Skeletal muscle satellite cell (primary cell): ENCODE results near the gene WDR86. TPM values are rescaled to one million over a fixed set of nuclear protein-coding genes. Genes with fewer than 3 reads are reported as not detected.

Source experiments
- H3K27me3 ChIP-seq: 2 replicates; pipeline ENCODE4 v1.7.0; 2013; ENCODE audit warnings: low read length; ENCODE audit not compliant: control insufficient read depth, insufficient read depth
- H3K36me3 ChIP-seq: 2 replicates; pipeline ENCODE4 v1.7.0; 2013; ENCODE audit warnings: mild to moderate bottlenecking, control low read depth, low read length; ENCODE audit not compliant: insufficient read depth
- H3K4me1 ChIP-seq: 2 replicates; pipeline ENCODE4 v1.7.0; 2013; ENCODE audit warnings: low read length; ENCODE audit not compliant: control insufficient read depth, insufficient read depth
- H3K4me2 ChIP-seq: 2 replicates; pipeline ENCODE4 v1.7.0; 2013; ENCODE audit warnings: mild to moderate bottlenecking, low read length
- H3K4me3 ChIP-seq: 2 replicates; pipeline ENCODE4 v1.7.0; 2013; ENCODE audit warnings: low read length
- H3K9ac ChIP-seq: 2 replicates; pipeline ENCODE4 v1.7.0; 2013; ENCODE audit warnings: mild to moderate bottlenecking, low read depth, low read length, moderate library complexity
- H3K9me3 ChIP-seq: replicated peaks from 2 replicates; pipeline ENCODE4 v1.7.0; 2013; ENCODE audit warnings: mild to moderate bottlenecking, control low read depth, low read length
- total RNA-seq: library from RNA; depleted of rRNA; stranded (reverse); fragments of >200 nt; gene quantifications from 2 replicates; pipeline ENCODE4 v1.2.3, GENCODE V29; 2012; rRNA removed

The WDR86 gene, protein sequence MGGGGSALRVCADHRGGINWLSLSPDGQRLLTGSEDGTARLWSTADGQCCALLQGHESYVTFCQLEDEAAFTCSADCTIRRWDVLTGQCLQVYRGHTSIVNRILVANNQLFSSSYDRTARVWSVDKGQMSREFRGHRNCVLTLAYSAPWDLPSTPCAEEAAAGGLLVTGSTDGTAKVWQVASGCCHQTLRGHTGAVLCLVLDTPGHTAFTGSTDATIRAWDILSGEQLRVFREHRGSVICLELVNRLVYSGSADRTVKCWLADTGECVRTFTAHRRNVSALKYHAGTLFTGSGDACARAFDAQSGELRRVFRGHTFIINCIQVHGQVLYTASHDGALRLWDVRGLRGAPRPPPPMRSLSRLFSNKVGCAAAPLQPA
- 2.0 TPM in 1 of 2 replicates, not detected in the other for total RNA-seq

DNA sequence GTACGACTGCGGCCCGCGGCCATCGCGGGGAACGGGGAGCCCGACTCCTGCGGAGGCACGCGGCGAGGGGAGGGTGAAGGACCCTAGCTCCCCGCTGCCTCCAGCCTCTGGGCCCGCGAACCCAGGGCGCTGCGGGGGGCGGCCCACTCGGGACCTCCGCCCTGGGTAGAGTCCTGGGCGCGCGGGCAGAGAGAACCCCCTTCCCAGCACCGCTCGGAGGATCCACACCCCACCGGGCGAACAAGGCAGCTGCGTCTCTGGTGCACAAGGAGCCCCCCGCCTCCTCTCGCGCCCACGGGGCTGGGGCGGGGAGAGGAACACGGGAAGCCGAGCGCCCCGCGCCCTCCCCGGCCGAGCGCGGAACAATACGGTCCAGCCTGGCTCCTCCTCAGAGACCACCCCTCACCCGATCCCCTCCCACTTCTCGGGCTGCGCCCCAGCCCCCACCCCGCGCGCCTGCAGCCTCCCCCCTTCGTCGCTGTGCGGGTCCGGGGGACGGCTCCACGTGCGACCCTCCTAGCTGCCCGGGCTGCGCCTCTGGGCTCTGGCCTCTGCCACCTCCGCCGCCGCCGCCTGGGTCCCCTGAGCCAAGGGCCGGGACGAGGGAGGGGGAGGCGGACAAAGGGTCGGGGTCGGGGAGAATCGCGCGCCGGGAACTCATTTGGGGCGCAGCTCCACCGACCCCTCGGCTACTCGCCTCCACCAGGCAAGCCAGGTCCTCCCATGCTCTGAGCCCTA, at the start of gene WDR86:
Gene WDR86 (minus strand): TSS at position 372 of the 738 bp plus-strand sequence. CDS start 449 bp downstream, outside the sequence.
- Histone ChIP-seq H3K4me1 (no peaks in the 10 kb centered on the region), H3K9me3 (no peaks in the 10 kb centered on the region), H3K27me3 (peaks cover 78% of the 10 kb centered on the region), H3K36me3 (no peaks in the 10 kb centered on the region), H3K4me2 (peak within 1 kb of the TSS; percentile 64), H3K4me3 (peak within 1 kb of the TSS; percentile 15), H3K9ac (no peak within 1 kb of the TSS)

- Histone ChIP-seq H3K36me3 (no peaks in the 10 kb centered on the region), H3K4me2 (no peak overlapping the region), H3K4me1 (peaks cover 18% of the 10 kb centered on the region), H3K27me3 (peaks cover 25% of the 10 kb centered on the region), H3K9ac (no peak overlapping the region), H3K9me3 (peaks cover 5% of the 10 kb centered on the region), H3K4me3 (no peak overlapping the region)
These were observed 47.7 kb upstream of the WDR86 start for GRCh38 chr7:151457534-151457933.

DNA sequence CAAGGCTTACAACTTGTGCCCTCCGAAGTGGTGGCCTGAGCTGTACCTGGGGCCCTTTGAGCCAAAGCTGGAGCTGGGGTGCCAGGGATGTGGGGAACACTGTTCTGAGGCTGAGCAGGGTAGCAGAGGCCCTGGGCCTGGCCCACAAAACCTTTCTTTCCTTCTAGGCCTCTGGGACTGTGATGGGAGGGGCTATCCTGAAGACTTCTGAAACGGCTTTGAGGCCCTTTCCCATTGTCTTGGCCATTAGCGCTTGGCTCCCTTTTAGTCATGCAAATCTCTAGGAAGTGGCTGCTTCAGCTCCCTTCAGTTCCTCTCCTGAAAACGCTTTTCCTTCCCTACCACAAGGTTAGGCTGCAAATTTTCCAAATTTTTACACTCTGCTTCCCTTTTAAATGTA, 46.9 kb upstream of the WDR86 start:
- Histone ChIP-seq H3K9me3 (peaks cover 3% of the 10 kb centered on the region), H3K27me3 (peaks cover 32% of the 10 kb centered on the region), H3K4me2 (no peak overlapping the region), H3K36me3 (no peaks in the 10 kb centered on the region), H3K9ac (no peak overlapping the region), H3K4me1 (peaks cover 18% of the 10 kb centered on the region), H3K4me3 (no peak overlapping the region)

DNA sequence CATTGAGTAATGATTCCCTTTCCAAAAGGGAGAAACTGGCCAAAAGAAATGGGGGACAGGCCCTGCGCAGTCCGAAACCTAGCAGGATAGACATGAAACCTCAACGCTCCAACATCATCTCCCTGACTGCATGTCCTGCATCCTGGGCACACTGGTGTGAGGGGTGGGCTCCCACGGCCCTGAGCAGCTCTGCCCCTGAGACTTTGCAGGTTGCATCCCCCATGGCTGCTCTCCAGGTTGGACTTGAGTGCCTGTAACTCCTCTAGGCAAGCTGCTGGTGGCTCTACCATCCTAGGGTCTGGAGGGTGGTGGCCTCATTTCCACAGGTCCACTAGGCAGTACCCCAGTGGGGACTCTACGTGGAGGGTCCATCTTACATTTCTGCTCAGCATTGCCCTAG, 46.4 kb upstream of the WDR86 start:
- no peaks in the 10 kb centered on the region for H3K36me3 ChIP-seq
- H3K9me3 ChIP-seq, result peaks cover 3% of the 10 kb centered on the region
- no peak overlapping the region for H3K9ac ChIP-seq
- no peak overlapping the region for H3K4me3 ChIP-seq
- H3K4me1 ChIP-seq, result peaks cover 18% of the 10 kb centered on the region
- no peak overlapping the region for H3K4me2 ChIP-seq
- peaks cover 37% of the 10 kb centered on the region for H3K27me3 ChIP-seq

DNA sequence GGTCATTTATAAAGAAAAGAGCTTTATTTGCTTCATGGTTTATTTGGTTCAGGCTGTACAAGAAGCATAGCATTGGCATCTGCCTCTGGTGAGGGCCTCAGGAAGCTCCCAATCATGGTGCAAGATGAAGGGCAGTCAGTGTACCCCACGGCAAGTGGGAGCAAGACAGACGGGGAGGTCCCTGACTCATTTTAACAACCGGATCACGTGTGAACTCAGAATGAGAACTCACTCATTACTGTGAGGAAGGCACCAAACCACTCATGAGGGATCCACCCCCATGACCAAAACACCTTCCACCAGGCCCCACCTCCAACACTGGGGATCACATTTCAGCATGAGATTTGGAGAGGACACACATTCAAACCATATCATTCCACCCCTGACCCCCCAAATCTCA, 45.9 kb upstream of the WDR86 start:
- Histone ChIP-seq H3K36me3 (no peaks in the 10 kb centered on the region), H3K9me3 (peaks cover 3% of the 10 kb centered on the region), H3K27me3 (peaks cover 43% of the 10 kb centered on the region), H3K4me3 (no peak overlapping the region), H3K4me1 (peaks cover 15% of the 10 kb centered on the region), H3K4me2 (no peak overlapping the region), H3K9ac (no peak overlapping the region)

DNA sequence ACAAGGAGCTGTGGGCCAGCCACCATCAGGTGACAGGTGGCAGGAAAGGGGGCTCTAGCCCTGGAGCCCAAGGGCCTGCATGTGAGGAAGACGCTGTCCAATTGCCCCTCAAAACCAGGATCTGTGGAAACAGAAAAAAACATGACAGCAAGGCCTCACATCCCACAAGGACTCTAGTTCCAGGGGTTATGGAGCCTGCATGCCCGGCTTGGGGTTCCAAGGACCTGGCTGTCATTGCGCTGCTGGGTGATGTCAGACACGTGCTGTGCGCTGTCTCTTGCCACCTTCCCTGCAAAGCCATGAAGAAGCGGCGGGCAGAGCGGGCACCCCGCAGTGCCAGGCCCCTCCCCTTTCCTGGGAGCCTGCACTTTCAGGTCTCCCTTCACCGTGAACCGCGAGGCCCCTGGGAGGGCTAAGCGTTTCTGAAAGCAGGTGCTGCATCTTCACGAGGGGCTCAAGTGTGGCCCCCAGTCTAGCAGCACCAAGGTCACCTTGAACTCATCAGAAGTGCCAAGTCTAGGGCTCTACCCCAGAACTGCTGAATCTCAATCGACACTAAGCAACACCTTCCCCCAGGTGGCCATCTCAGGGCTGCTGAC, 45.2 kb upstream of the WDR86 start:
- H3K36me3 ChIP-seq, result no peaks in the 10 kb centered on the region
- H3K4me2 ChIP-seq, result no peak overlapping the region
- H3K4me3 ChIP-seq, result no peak overlapping the region
- H3K9ac ChIP-seq, result no peak overlapping the region
- peaks cover 48% of the 10 kb centered on the region for H3K27me3 ChIP-seq
- peaks cover 3% of the 10 kb centered on the region for H3K9me3 ChIP-seq
- H3K4me1 ChIP-seq, result peaks cover 9% of the 10 kb centered on the region

DNA sequence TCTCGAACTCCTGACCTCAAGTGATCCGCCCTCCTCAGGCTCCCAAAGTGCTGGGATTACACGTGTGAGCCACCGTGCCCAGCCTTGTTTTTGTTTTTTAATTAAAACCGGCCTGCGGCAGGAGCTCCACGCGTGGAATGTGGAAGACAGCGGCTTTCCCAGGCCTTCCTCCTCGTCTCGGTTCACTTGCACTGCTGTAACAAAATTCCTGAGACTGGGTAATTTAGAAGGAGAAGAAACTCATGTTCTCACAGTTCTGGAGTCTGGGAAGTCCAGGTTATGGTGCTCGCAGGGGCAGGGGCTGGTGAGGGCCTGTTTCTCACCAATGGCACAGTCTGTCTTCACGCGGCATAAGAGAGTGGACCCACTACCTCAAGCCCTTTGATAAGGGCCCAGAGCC, 44.5 kb upstream of the WDR86 start:
- peaks cover 3% of the 10 kb centered on the region for H3K9me3 ChIP-seq
- H3K9ac ChIP-seq, result no peak overlapping the region
- H3K4me2 ChIP-seq, result no peak overlapping the region
- peaks cover 54% of the 10 kb centered on the region for H3K27me3 ChIP-seq
- no peaks in the 10 kb centered on the region for H3K36me3 ChIP-seq
- H3K4me3 ChIP-seq, result no peak overlapping the region
- H3K4me1 ChIP-seq, result peaks cover 1% of the 10 kb centered on the region

- H3K9me3 ChIP-seq, result peaks cover 3% of the 10 kb centered on the region
- no peaks in the 10 kb centered on the region for H3K36me3 ChIP-seq
- H3K4me2 ChIP-seq, result no peak overlapping the region
- peaks cover 1% of the 10 kb centered on the region for H3K4me1 ChIP-seq
- H3K4me3 ChIP-seq, result no peak overlapping the region
- H3K9ac ChIP-seq, result no peak overlapping the region
- H3K27me3 ChIP-seq, result peaks cover 54% of the 10 kb centered on the region
These were observed 43.5 kb upstream of the WDR86 start for GRCh38 chr7:151453326-151453791.

- Histone ChIP-seq H3K4me1 (peaks cover 4% of the 10 kb centered on the region), H3K4me3 (no peak overlapping the region), H3K9ac (no peak overlapping the region), H3K4me2 (no peak overlapping the region), H3K27me3 (peaks cover 54% of the 10 kb centered on the region), H3K9me3 (peaks cover 3% of the 10 kb centered on the region), H3K36me3 (no peaks in the 10 kb centered on the region)
These were observed 43.0 kb upstream of the WDR86 start for GRCh38 chr7:151452680-151453325.

GRCh38 chr7:151451626-151452571, 42.1 kb upstream of the WDR86 start:
- Histone ChIP-seq H3K4me1 (peaks cover 4% of the 10 kb centered on the region), H3K9ac (no peak overlapping the region), H3K4me2 (no peak overlapping the region)

More at GRCh38 chr7:151451626-151452571, 42.1 kb upstream of the WDR86 start:
- Histone ChIP-seq H3K27me3 (peaks cover 49% of the 10 kb centered on the region), H3K36me3 (no peaks in the 10 kb centered on the region), H3K9me3 (no peaks in the 10 kb centered on the region), H3K4me3 (no peak overlapping the region)
